H1 (cell line): ENCODE measurements around the gene ANKRD12.
"Not testable (repeated sequence)": the region's sequence is repeated elsewhere in the genome, so short reads cannot be mapped to it uniquely, and the experiment has no call there.

Experiments used
- CTCF ChIP-seq, 3 experiments: IDR thresholded peaks; 1 replicate in 2 of 3; 2 replicates in 1 of 3; pipeline versions ENCODE4 v1.5.1 to v1.6.1; 2011; ENCODE audit warnings: low read length in 3 of 3, mild to moderate bottlenecking in 3 of 3, inconsistent platforms in 2 of 3, low read depth in 1 of 3, moderate library complexity in 1 of 3; ENCODE audit not compliant: insufficient read depth in 1 of 3; ENCODE audit errors: control extremely low read depth in 1 of 3
- EGR1 ChIP-seq: IDR thresholded peaks from 2 replicates; pipeline ENCODE4 v1.6.1; 2011; ENCODE audit warnings: low read depth, low read length, borderline replicate concordance
- EP300 ChIP-seq, 2 experiments: IDR thresholded peaks; 1 replicate in 1 of 2; 2 replicates in 1 of 2; pipeline ENCODE4 v1.6.1; 2011 to 2012; ENCODE audit warnings: low read depth in 2 of 2, low read length in 2 of 2, mild to moderate bottlenecking in 2 of 2, borderline replicate concordance in 1 of 2, inconsistent platforms in 1 of 2, moderate library complexity in 1 of 2
- NANOG ChIP-seq: IDR thresholded peaks from 2 replicates; pipeline ENCODE4 v1.6.1; 2011; ENCODE audit warnings: low read length, low read depth, mild to moderate bottlenecking, inconsistent platforms; ENCODE audit not compliant: insufficient read depth, poor library complexity, severe bottlenecking
- POLR2A ChIP-seq, 2 experiments: IDR thresholded peaks; 1 replicate in 1 of 2; 2 replicates in 1 of 2; pipeline ENCODE4 v1.6.1; 2011; ENCODE audit warnings: low read depth in 2 of 2, low read length in 2 of 2, mild to moderate bottlenecking in 2 of 2; ENCODE audit errors: control extremely low read depth in 1 of 2
- POU5F1 ChIP-seq: IDR thresholded peaks from 2 replicates; pipeline ENCODE4 v1.6.1; 2011; ENCODE audit warnings: low read depth, mild to moderate bottlenecking, low read length, moderate library complexity
- TBP ChIP-seq: IDR thresholded peaks from 2 replicates; pipeline ENCODE4 v1.6.1; 2011; ENCODE audit warnings: low read depth, low read length, improper control_type of control experiment

- not testable (repeated sequence) for TF ChIP-seq CTCF (IDR thresholded peaks at IDR 0.05; ENCODE audit: control extremely low read depth in 1 of 3, insufficient read depth in 1 of 3, low read depth in 1 of 3, low read length in 3 of 3); EP300 (IDR thresholded peaks at IDR 0.05; ENCODE audit: borderline replicate concordance in 1 of 2, low read depth in 2 of 2, low read length in 2 of 2); POU5F1; POLR2A (IDR thresholded peaks at IDR 0.05; ENCODE audit: control extremely low read depth in 1 of 2, low read depth in 2 of 2, low read length in 2 of 2); EGR1; NANOG; TBP
Observed at GRCh38 chr18:9165883-9166282, 29.3 kb downstream of the ANKRD12 start.
